Stimulated activated naive B cell treated with anti-CD40 and anti-IgM and Interleukin-4, amounts not matched to agents 10 μg/mL and 1 μg/mL and 100 μg/mL, for 72 hours (primary cell): ENCODE measurements around the gene ATXN1.

Source experiments
- ATAC-seq, 2 donors: fragments of 150-1000 bp; cut with Tn5 transposase; replicated peaks; 2 replicates each; pipeline ENCODE4 v1.10.0; 2021; ENCODE audit warnings: moderate library complexity in 1 of 2
- DNase-seq: peaks from one replicate; pipeline ENCODE4 v3.0.0; 2021
- H3K27ac Mint-ChIP-seq: one replicate; pipeline ENCODE4 v1.8.0; 2022; ENCODE audit warnings: mild to moderate bottlenecking, mixed read lengths
- H3K27me3 Mint-ChIP-seq, 2 donors: one replicate each; pipeline ENCODE4 v1.8.0; 2022; ENCODE audit warnings: mixed read lengths in 2 of 2
- H3K36me3 Mint-ChIP-seq, 2 donors: one replicate each; pipeline ENCODE4 v1.8.0; 2022; ENCODE audit warnings: mixed read lengths in 2 of 2, mild to moderate bottlenecking in 1 of 2
- H3K4me1 Mint-ChIP-seq, 2 donors: one replicate each; pipeline ENCODE4 v1.8.0; 2022; ENCODE audit warnings: mixed read lengths in 2 of 2, mild to moderate bottlenecking in 1 of 2
- H3K4me3 Mint-ChIP-seq, 2 donors: one replicate each; pipeline ENCODE4 v1.8.0; 2022; ENCODE audit warnings: mild to moderate bottlenecking in 2 of 2, mixed read lengths in 2 of 2, moderate library complexity in 1 of 2
- H3K9me3 Mint-ChIP-seq, 2 donors: one replicate each; pipeline ENCODE4 v1.8.0; 2022; ENCODE audit warnings: mixed read lengths in 2 of 2, mild to moderate bottlenecking in 1 of 2

Gene ATXN1

DNA sequence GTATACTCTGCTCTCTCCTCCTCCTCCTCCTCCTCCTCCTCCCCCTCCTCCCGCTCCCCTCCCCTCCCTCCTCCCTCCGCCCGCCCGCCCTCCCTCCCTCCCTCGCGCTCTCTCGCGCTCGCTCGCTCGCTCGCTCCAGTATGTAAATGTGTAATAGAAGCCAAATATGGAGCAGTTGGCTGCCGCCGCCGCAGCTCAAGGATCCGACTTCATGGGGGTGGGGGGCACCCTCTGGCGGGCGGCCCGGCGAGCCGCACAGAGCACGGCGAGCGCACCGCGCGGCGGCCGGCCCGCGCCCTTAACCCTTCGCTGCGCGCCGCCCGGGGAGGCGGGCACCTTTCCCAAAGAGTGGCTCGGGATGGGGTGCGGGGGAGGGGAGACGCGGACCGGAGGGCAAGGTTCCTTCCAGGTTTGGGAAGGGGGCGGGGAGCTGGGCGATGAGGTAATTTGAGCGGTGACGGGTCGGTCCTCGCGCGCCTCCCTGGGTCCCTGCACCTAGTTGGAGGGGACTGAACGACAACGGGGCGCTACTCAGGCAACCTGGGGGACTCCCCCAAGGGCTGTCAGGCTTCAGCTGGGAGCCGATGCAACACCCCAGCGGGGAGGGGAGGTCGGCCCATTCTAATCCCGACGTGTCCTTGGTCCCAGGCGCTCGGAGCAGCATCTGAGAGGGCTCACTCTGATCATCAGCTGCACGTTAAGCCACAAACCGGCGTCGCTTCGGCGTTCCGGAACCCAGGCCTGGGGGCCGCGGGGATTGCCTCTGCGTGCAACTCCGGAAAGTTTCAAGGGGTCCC lies 409 bp upstream of the ATXN1 start:
- peak; percentile 85 for DNase-seq
- peak; percentile 72 to 74 for ATAC-seq
- no peaks in the 10 kb centered on the region for H3K9me3 Mint-ChIP-seq
- H3K36me3 Mint-ChIP-seq = peaks cover 19 to 34% of the 10 kb centered on the region in 2 donors
- peak overlapping the region; percentile 99 for H3K27ac Mint-ChIP-seq
- H3K27me3 Mint-ChIP-seq = no peaks in the 10 kb centered on the region
- peaks cover 17 to 49% of the 10 kb centered on the region in 2 donors for H3K4me1 Mint-ChIP-seq
- peak overlapping the region; percentile 98 to 99 for H3K4me3 Mint-ChIP-seq

DNA sequence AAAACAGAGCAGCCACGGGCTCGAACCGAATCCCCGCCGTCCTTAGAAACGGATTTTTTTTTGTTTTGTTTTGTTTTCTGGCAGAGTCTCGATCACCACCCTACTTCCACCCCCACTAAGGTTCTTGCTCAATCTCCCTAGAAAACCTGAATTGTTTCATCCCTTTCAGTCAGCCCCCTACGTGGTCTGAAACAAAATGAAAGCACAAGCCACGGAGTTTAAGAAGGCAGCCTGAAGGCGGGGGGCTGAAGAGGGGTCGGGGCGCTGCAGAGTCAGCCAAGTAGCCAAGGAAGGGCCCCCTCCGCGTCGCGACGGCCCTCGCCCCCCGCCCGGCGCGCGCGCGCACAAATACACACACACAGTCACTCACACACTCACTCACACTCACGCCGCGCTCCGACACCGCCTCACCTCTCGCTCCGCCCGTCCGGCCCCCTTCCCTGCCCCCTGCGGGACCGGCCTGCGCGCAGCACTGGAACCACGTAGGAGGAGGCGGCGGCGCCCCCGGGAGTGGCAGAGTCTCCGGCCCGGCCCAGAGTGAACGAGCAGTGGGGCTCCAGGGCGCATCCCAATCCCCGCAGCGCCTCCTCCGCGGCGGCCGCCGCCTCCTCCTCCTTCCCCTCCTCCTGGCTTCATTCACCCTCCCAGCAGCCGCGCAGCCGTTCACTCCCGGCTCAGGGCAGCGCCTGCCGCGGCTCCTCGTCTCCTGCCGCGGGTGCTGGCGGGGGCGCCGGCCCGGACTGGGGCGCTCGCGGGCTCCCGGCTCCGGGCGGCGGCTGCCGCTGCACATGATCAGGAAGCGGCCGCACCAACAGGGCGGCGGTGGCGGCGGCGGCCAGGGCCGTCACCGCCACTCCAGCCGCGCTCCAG lies 1.4 kb downstream of the ATXN1 start:
- Mint-ChIP-seq H3K4me1 (peaks cover 14 to 45% of the 10 kb centered on the region in 2 donors), H3K36me3 (peaks cover 14 to 29% of the 10 kb centered on the region in 2 donors), H3K27ac (peak overlapping the region; percentile 93), H3K9me3 (no peaks in the 10 kb centered on the region), H3K27me3 (no peaks in the 10 kb centered on the region), H3K4me3 (peak overlapping the region; percentile 93 to 99)
- DNase-seq = peak; percentile 66
- peak; percentile 24 to 35 for ATAC-seq

DNA sequence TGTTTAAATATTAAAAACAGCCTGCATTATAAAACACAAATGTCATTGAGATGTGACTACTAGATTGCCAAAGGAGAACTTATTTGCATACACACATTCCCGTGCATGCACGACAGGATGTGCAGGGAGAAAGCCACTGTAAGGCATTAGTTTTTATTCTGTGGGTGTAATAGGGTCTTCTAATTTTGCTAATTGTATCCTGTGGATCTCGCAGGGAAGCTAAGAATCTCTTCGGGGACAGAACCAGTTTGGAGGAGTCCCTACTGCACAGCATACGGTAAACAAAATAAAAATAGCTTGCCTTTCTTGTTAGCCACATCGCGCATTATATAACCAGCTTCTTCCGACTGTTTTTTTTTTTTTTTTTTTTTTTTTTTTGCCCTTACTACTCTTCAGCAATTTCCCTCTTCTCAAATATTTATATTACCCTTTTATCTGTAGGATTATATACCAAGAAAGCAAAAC lies 2.0 kb downstream of the ATXN1 start:
- no peaks in the 10 kb centered on the region for H3K27me3 Mint-ChIP-seq
- ATAC-seq (no peak), DNase-seq (no peak)
- H3K4me3 Mint-ChIP-seq = peak overlapping the region; percentile 93 to 99
- peak overlapping the region; percentile 93 for H3K27ac Mint-ChIP-seq
- no peaks in the 10 kb centered on the region for H3K9me3 Mint-ChIP-seq
- H3K36me3 Mint-ChIP-seq = peaks cover 21 to 36% of the 10 kb centered on the region in 2 donors
- H3K4me1 Mint-ChIP-seq = peaks cover 14 to 47% of the 10 kb centered on the region in 2 donors

DNA sequence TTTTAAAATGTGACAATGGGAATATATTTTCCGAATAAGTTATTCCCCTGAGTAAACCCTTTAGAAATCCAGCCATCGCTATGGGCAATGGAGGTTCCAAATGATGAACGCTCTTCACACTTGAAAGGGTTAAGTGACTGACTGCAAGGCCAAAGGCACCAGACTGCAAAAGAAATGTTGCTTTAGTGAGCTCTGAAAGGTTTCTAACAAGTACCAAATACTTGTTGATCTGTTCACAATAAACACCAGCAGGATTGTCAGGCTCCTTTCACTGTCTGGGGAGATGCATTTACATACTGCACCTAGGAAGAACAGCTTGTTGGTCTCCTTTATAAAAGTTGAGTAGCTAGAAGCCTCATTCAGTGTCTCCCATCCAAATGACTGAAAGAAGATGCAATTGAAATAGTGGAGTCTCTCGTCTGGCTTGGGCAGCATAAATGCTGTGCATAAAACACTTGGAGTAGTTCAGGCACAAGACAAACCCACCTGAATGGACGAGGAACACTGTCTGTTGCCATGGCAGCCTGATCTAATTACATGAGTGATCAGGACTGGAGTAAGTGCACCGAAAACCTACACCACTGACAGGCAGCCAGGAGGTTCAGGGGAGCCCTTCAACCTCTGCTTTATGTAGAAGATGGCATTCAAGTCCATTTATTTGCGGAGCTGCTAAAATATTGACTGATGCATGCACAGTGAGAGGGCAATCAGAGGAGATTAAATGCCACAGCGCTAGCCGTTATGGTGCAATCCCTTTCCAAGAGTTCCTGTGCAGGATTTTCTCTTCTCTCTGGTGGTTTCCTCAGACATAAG lies 2.9 kb downstream of the ATXN1 start:
- Mint-ChIP-seq H3K4me3 (peak overlapping the region; percentile 93 to 99), H3K27me3 (no peaks in the 10 kb centered on the region), H3K36me3 (peaks cover 22 to 43% of the 10 kb centered on the region in 2 donors), H3K27ac (no peak overlapping the region), H3K4me1 (peaks cover 14 to 47% of the 10 kb centered on the region in 2 donors), H3K9me3 (no peaks in the 10 kb centered on the region)
- no peak for ATAC-seq
- no peak for DNase-seq

DNA sequence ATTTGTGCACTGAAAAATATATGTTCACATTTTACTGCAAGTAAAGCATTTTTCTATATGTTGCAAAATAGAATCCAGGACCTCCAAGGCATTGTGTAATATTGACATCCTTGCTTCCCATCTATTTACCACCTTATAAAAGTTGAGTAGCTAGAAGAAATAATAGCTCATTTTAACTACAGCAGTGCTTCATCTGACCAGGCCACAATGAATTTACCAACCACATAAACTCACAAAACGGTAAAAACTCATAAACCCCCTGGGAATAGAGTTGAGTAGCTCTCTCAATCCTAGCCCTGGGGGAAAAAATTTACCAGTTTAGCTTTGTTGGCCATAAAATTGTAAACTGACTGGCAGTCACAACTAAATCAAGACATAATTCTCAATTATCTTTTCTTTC lies 3.9 kb downstream of the ATXN1 start:
- H3K27ac Mint-ChIP-seq = no peak overlapping the region
- no peak overlapping the region for H3K4me3 Mint-ChIP-seq
- H3K9me3 Mint-ChIP-seq = no peaks in the 10 kb centered on the region
- peaks cover 17 to 41% of the 10 kb centered on the region in 2 donors for H3K4me1 Mint-ChIP-seq
- peaks cover 0 to 3% of the 10 kb centered on the region in 2 donors for H3K27me3 Mint-ChIP-seq
- ATAC-seq (no peak), DNase-seq (no peak)
- peaks cover 33 to 53% of the 10 kb centered on the region in 2 donors for H3K36me3 Mint-ChIP-seq

DNA sequence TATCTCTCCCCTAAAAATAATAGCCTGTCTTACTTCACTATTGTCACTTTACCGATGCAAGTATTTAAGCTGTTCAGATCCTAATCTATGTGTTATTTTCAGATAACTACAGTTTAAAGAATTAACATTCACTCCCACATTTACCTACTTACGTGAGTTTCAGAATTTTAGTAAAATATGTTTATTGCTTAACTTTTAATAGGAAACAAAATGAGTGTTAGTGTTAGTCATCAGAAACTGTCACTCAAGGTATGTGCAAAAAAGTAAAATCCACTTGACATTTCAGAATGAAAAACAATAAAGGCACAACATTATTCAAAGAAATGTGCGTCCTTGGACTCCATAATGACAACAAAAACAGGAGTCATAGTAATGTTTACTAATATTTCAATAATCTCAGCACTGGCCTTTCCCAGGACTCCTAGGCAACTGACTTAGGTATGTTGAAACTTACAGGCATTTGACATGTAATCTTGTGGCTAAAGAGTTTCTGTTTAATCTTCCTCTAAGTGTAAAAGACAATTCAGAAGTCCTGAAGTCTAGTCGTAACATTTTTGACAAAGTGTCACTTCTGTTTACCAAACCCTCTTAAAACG lies 4.5 kb downstream of the ATXN1 start:
- DNase-seq (no peak), ATAC-seq (no peak)
- peaks cover 35 to 59% of the 10 kb centered on the region in 2 donors for H3K36me3 Mint-ChIP-seq
- no peaks in the 10 kb centered on the region for H3K9me3 Mint-ChIP-seq
- H3K27ac Mint-ChIP-seq = no peak overlapping the region
- H3K27me3 Mint-ChIP-seq = peaks cover 0 to 4% of the 10 kb centered on the region in 2 donors
- peaks cover 17 to 42% of the 10 kb centered on the region in 2 donors for H3K4me1 Mint-ChIP-seq
- H3K4me3 Mint-ChIP-seq = no peak overlapping the region

DNA sequence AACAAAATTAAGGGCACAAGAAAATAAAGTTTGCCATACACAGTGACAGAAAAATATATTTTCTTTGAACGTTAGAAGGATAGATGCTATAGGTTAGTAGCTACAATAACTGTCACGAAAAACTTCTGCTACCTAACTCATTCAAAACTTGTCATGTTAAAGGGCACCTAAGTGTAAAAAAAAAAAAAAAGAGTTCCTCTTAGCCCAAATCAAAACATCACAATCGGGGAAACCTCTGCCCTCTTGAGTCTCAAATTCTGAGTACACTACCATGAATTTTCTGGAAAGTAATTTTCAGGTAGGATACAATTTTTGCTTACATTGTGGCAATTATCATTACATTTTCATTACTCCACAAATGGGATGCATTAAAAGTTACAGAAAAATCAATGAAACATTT lies 5.7 kb downstream of the ATXN1 start:
- H3K27ac Mint-ChIP-seq = no peak overlapping the region
- peaks cover 41 to 64% of the 10 kb centered on the region in 2 donors for H3K36me3 Mint-ChIP-seq

DNA sequence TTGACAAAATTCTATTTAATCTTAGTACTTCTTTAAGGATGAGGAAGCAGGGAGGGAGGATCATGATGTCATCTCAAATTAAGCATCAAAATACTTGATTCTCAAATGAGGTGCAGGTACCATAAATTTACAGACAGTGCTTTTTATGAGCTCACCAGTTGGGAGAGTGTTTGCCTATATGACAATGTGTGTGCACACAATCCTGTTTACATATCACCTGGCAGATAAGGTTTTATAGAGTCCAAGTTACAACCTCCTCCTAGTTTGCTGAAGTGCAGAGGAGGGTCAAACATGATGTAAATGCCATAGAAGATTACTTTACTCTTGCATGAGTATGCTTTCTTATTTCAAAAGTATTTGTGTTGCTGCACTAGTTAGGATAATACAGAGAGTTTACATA lies 6.4 kb downstream of the ATXN1 start:
- ATAC-seq (no peak), DNase-seq (no peak)
- Mint-ChIP-seq H3K9me3 (no peaks in the 10 kb centered on the region), H3K27ac (no peak overlapping the region), H3K4me1 (peaks cover 18 to 45% of the 10 kb centered on the region in 2 donors), H3K36me3 (peaks cover 42 to 66% of the 10 kb centered on the region in 2 donors), H3K27me3 (peaks cover 0 to 4% of the 10 kb centered on the region in 2 donors), H3K4me3 (no peak overlapping the region)

More for the DNA sequence above, 5.7 kb downstream of the ATXN1 start:
- DNase-seq = no peak
- no peak for ATAC-seq
- peaks cover 17 to 42% of the 10 kb centered on the region in 2 donors for H3K4me1 Mint-ChIP-seq
- no peaks in the 10 kb centered on the region for H3K9me3 Mint-ChIP-seq
- H3K4me3 Mint-ChIP-seq = no peak overlapping the region
- H3K27me3 Mint-ChIP-seq = peaks cover 0 to 4% of the 10 kb centered on the region in 2 donors

DNA sequence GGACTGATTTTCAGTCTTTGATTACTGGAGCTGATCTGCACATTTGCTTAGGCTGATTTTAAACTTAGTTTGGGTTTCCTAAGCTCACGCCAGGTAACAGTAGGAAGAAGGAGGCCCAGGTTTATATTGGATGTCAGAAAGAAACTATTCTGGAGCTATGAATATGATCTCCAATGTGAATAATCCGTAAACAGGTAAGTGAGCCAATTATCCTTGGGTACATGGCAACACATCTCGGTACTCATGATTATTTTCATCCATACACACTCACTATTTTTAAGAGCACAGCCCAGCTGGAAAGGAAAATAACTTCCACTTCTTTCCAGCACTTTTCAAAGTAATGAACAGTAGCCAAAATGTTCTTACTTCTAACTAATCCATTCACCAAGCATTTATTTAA lies 7.0 kb downstream of the ATXN1 start:
- Mint-ChIP-seq H3K9me3 (no peaks in the 10 kb centered on the region), H3K27ac (no peak overlapping the region), H3K4me1 (peaks cover 19 to 45% of the 10 kb centered on the region in 2 donors), H3K4me3 (no peak overlapping the region), H3K36me3 (peaks cover 47 to 67% of the 10 kb centered on the region in 2 donors), H3K27me3 (peaks cover 0 to 4% of the 10 kb centered on the region in 2 donors)
- ATAC-seq (no peak), DNase-seq (no peak)

DNA sequence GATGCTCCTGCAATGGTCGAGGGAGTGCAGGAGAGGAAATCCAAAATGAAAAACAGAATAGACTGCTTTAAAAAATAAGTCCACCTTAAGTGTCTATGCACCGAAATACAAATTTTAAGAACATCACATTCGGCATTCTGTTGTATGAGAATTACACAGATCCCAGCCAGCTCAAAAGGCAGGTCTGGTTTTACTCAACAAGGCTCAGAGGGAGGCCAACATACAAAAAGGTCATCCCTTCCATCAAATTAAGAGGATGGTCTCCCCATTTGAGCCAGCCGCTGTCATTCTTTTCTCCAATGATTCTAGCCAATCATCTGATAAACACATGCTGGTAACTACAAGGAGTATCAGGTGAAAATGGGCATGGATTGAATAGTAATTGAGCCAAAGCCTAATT lies 7.9 kb downstream of the ATXN1 start:
- H3K27ac Mint-ChIP-seq = no peak overlapping the region
- peaks cover 53 to 71% of the 10 kb centered on the region in 2 donors for H3K36me3 Mint-ChIP-seq
- H3K9me3 Mint-ChIP-seq = no peaks in the 10 kb centered on the region
- no peak for DNase-seq
- ATAC-seq = no peak
- peaks cover 0 to 4% of the 10 kb centered on the region in 2 donors for H3K27me3 Mint-ChIP-seq
- H3K4me3 Mint-ChIP-seq = no peak overlapping the region
- H3K4me1 Mint-ChIP-seq = peaks cover 20 to 45% of the 10 kb centered on the region in 2 donors

DNA sequence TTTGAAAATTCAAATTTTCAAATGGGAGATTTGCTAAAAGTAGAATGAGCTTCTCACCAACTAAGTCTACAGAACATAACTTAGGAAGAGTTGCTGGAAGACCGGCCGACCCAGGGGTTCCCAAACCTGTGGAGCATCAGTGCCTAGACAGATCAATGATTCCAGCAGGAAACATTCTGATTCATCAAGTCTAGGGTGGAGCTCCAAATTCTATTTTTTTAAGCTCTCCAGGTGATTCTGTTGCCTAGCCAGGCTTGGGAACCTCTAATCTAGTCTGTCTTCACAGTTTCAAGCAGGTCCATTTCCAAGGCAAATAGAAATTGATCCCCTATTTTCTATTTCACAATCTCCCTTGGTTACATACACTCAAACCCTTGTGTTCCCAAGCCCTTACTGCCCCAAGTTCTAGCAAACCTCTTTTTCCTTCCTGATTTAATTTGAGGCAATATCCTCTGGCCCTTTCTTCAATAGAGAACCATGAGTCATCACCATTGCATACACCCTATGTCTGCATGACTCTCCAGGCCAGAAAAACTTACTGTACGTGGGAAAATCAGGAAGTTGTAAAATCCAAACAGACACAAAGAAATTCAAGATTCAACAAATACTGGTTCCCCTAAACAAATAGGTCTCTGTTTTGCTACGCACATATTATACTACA lies 8.9 kb downstream of the ATXN1 start:
- ATAC-seq = no peak
- H3K36me3 Mint-ChIP-seq = peaks cover 55 to 69% of the 10 kb centered on the region in 2 donors
- H3K27me3 Mint-ChIP-seq = peaks cover 0 to 4% of the 10 kb centered on the region in 2 donors
- H3K9me3 Mint-ChIP-seq = no peaks in the 10 kb centered on the region
- no peak overlapping the region for H3K27ac Mint-ChIP-seq
- peaks cover 19 to 41% of the 10 kb centered on the region in 2 donors for H3K4me1 Mint-ChIP-seq
- H3K4me3 Mint-ChIP-seq = no peak overlapping the region
- DNase-seq = no peak

DNA sequence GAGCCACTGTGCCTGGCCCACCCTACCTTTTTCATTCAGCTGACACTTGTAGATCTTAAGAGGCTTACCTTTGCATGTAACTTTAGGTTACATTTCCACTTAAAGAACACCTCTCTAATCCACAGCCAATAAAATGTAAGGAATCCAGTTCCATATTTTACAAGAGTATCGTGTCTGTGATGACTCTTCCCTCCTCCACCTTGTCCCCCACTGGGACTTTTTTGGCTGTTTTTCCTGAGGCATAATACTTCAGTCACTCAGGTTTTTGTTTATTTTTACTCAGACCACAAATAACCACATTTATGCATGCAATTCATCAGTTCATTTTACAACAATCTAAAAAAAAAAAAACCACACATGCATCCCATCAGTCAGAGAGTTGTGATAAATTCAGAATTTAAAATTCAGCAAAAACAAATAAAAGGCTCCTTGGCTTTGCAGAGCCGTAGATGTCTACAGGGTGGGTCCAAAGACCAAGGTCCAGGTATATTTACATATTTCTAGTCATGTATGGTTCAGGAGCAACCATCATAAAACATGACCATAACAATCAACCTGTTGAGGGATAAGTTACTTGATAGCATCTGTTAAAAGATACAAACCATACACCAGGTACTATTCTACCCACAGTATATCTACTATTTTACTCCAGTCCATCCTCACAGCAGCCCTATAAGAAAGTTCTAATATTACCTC lies 9.9 kb downstream of the ATXN1 start:
- no peak for ATAC-seq
- Mint-ChIP-seq H3K4me1 (peaks cover 19 to 39% of the 10 kb centered on the region in 2 donors), H3K36me3 (peaks cover 58 to 70% of the 10 kb centered on the region in 2 donors), H3K27ac (no peak overlapping the region), H3K27me3 (peaks cover 0 to 4% of the 10 kb centered on the region in 2 donors), H3K4me3 (no peak overlapping the region), H3K9me3 (no peaks in the 10 kb centered on the region)
- DNase-seq = no peak
